GM11168 (cell line): ENCODE results near the gene GRXCR1.

Experiments
- in situ Hi-C: fragments of 300-500 bp; cut with MboI; formaldehyde crosslinking; loops from one replicate; pipeline ENCODE4 v1.12.0; 2022; ENCODE audit warnings: low sequenced_read_pairs; ENCODE audit not compliant: unreplicated experiment

GRXCR1 gene

GRCh38 chr4:42925921-42926320 is 33.4 kb downstream of the GRXCR1 start:
- in situ Hi-C loops: no loop called here

DNA sequence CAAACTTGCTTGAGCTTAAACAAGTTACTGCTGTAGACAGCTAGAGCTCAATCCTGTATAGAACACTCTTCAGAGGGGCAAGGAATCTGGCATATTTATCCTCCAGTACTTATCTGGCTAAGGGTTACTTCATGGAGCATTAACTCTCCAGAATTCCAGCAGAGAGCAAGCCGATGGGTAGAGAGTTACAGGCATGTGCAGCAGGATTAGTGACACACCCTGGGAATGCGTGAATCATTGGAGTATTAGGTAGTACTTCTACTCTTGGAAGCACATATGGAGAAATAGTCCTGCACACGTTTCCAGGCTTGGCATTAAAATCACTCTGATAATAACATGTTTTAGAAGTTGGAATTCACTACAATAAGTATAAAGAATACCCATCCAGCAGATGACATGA is 35.4 kb downstream of the GRXCR1 start:
- in situ Hi-C loops: no loop called here

GRCh38 chr4:42928582-42928981 is 36.1 kb downstream of the GRXCR1 start:
- in situ Hi-C loops: no loop called here

DNA sequence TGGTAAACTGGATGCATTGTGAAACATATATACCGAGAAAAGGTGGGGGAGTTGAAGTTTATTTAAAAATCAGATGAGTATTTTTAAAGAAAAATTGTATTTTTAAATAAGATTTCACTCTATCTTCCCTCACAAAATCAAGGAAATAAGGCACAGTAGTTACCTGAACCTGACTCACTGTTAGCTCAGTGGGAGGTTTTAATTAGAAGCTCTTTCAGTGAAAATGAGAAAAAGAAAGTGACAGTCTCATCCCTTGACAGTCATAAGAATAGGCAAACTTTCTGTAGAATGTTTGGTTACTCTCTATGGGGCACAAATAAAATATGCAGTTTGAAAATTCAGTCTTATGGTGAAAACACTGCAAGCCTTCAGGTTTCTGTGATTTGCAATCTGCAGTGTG is 49.7 kb downstream of the GRXCR1 start:
- in situ Hi-C loops: no loop called here

- in situ Hi-C loops: no loop called here
Measured at GRCh38 chr4:42945874-42946273, 53.4 kb downstream of the GRXCR1 start.

- in situ Hi-C loops: no loop called here
Measured at GRCh38 chr4:42953321-42953720, 60.8 kb downstream of the GRXCR1 start.

DNA sequence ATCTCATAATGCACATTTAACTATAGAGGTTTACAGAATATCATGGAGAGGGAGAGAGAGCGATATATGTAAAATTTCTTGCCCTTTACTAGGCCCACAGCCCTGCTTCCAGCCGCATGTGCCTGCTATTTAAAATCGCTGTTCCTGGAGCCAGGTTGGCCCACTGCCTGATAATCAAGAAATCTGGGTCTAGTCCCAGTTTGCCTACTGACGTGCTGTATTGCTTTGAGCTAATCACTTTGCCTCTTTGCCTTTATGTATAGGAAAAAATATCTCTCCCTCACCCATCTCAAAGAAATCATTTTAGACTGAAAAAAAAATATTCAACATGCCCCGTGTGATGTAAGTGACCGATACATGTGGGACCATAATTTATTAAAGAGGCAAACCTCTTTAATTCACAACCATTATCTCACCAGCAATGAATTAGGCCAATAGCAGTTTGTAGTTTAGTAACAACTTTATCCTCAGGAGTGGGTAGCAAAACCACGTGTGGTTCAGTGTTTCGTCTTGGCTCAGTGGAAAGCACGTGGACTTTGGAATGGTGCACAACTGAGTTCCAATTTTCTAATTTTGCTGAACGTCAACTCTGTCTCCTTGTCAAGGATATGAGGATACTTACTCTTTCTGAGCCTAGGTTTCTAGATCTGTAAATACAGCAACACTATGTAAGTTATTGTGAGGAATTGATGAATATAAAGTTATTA is 62.6 kb downstream of the GRXCR1 start:
- in situ Hi-C loops: no loop called here

DNA sequence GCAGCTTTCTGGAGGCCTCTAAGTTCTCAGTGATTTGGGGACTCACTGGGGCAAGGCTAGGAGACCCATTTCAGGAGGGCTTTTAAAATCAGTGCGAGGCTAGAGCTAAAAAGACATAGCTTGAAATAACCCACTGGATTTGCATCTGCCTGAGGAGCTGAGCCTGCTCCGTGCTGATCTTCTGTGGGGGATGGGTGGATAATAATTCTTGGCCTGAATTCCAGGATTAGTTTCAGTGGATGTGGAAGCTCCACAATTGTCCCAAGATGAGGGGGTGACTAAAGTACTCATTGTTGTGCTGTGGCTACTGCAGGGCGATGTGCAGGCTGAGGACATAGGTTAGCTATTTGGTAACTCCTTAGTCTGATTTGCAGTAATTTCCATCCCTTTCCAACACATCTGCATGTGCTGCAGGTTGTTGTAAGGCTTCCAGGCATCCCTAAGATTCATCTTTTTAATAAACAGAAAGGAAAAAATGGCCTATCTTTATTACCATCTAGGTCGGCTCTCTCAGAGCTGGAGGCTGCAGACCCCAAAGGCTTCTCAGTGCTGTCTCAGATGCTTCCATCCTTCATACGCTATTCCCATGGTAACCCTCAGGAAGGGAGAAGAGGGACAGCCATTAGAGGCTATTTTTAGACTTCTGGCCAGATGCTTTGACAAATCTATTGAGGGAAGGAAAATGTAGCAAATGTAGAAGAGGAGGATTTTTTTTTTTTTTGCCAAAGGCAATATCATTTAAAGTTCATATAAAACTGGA is 63.4 kb downstream of the GRXCR1 start:
- in situ Hi-C loops: no loop called here

GRCh38 chr4:42965326-42965725 is 72.8 kb downstream of the GRXCR1 start:
- in situ Hi-C loops: no loop called here

- in situ Hi-C loops: no loop called here
Measured at GRCh38 chr4:42985976-42986375, 93.5 kb downstream of the GRXCR1 start.

GRCh38 chr4:42995343-42995944 is 102.9 kb downstream of the GRXCR1 start:
- in situ Hi-C loops: loop anchor here (10.0 kb wide), 1 partner anchor 809 kb away; no protein-coding TSS in a partner anchor

DNA sequence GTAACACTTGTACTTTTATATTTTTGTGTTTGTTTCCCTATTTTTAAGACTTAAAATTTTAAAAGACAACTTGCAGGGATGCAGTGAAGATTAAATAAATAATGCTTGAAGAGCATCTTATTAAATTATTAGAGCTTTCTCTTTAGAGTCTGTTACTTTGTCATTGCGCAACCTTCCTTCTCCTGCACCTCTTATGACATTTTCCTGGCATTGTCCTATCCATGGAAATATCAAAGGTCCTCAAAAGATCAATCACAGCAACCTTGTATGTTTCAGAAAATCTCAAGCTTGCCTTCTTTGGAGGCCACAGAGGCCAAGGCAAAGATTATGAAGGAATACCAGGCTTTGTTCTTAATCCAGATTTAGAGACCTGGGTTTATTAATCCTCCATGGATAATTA is 116.3 kb downstream of the GRXCR1 start:
- in situ Hi-C loops: no loop called here

DNA sequence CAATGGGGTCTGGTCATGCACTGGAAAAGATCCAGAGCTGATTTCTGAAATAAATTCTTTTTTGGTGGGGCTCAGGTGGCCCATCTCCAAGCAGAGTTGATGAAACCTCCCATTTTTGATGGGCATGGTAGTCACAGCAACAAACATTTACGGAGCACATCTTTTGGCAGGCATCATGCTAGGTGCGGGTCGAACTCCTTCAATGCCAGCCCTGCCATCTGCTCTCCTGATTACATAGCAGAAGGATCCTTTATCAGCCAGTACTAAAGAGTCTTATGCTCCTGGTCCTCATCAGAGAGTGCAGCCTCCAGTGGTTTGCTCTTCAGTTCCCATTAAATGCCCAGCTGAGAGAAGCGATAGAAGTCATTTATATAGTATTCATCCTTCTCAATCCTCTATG is 121.7 kb downstream of the GRXCR1 start:
- in situ Hi-C loops: no loop called here

DNA sequence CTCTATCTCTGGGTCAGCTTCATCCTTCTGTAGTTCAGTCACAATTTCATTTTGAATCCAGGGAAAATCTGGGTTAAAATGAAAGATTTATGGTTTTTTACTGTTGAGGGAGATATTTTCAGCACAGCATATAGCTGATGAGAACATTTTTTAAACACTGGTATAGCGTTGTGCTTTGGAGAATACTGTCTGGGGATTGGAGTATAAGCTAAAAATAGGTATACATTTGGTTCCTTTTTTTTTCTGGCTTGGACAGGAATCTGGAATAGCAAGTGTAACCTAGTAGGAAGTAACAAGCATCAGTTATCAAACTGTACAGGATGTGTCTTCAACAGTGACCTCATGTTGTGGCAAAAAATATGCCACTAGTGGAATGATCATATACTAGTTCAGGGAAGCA is 149.1 kb downstream of the GRXCR1 start:
- in situ Hi-C loops: no loop called here

DNA sequence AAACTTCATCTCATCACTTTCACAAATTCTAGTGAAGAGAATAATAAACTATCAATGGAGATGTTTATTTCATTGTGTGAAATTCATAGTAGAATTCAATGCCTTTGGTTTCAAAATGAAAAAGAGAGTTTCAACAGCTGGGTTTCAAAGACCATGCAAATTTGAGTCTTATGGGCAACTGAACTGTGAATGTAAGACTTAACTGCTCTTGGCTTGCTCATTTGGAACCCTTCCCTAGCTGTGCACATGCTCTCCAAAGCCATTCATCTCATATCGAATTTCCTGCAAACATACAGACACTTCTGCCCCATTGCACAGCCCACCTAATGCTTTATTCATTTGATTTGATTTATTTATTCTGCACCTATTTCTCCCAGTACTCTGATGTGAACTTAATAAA is 154.5 kb downstream of the GRXCR1 start:
- in situ Hi-C loops: no loop called here

- in situ Hi-C loops: no loop called here
Measured at GRCh38 chr4:43048570-43048969, 156.1 kb downstream of the GRXCR1 start.

DNA sequence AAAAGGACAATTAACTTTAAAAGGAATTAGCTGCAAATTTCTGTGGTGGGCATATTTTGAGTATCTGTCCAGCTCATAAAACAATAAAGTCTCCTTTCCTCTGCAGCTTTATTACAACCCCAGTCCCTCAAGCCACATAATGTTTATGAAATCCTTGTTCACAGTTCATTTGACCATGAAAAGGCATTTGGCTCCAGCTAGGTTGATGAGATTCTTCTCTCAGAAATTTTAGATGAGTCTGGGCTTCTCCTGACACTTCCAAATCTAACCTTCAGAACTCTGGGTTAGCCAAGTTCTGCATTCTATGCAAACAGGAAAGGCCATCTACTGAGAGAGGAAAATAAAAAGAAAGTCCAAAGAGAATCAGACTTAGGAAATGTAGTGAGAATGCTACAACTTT is 156.8 kb downstream of the GRXCR1 start:
- in situ Hi-C loops: no loop called here

- in situ Hi-C loops: no loop called here
Measured at GRCh38 chr4:43066415-43066814, 173.9 kb downstream of the GRXCR1 start.

- in situ Hi-C loops: no loop called here
Measured at GRCh38 chr4:43071069-43071468, 178.6 kb downstream of the GRXCR1 start.
